ENCODE measurements around the gene PSMG3. TPM values are rescaled to one million over a fixed set of nuclear protein-coding genes. Genes with fewer than 3 reads are reported as not detected.

Gene PSMG3
- total and polyA plus RNA-seq, 2 donors (not counting 3 experiments of a cell fraction or from before 2014, with no cell fraction given), result 25.5 to 49.7 TPM

DNA sequence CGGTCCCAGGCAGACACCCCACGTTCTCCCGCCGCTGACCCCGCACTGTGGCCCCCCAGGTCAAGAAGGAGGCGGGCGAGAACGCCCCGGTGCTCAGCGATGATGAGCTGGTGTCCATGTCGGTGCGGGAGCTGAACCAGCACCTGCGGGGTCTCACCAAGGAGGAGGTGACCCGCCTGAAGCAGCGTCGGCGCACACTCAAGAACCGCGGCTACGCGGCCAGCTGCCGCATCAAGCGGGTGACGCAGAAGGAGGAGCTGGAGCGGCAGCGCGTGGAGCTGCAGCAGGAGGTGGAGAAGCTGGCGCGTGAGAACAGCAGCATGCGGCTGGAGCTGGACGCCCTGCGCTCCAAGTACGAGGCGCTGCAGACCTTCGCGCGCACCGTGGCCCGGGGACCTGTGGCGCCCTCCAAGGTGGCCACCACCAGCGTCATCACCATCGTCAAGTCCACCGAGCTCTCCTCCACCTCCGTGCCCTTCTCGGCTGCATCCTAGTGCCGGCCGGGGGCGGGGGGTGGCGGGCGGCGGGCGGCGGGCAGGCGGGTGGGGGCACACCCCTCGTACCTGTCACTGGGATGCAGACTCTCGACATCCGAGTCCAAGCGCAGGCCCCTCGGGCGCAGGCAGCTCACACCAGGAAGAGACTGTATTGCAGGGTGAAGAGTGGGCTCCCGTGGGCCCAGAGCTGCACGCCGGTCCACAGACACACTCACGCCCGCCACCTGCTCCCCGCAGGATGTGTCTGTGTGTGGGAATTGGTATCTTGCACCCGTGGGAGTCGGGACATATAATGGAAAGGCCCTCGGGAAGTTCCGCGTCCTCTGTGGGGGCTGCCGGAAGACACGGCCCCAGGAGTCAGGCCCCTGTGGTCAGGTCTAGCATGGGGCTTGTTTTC, 29.7 kb downstream of the PSMG3 start:
- Histone ChIP-seq H2AFZ (ENCODE audit: low read depth, low read length) (no peak overlapping the region), H3K36me3 (ENCODE audit: control insufficient read depth in 2 of 2, extremely low read depth in 1 of 2, insufficient read depth in 2 of 2, low read length in 2 of 2) (peaks cover 8 to 27% of the 10 kb centered on the region in 2 experiments), H3K9me3 (replicated peaks; ENCODE audit: control insufficient read depth, insufficient read depth, low read length) (no peaks in the 10 kb centered on the region), H3K9ac (replicated peaks; ENCODE audit: extremely low read depth, insufficient read depth, low read length) (no peak overlapping the region), H4K20me1 (replicated peaks; ENCODE audit: control insufficient read depth, extremely low read depth, insufficient read depth, low read length) (no peaks in the 10 kb centered on the region), H3K27me3 (ENCODE audit: control insufficient read depth in 2 of 2, insufficient read depth in 2 of 2, low read length in 2 of 2) (no peaks in the 10 kb centered on the region), H3K4me1 (ENCODE audit: control insufficient read depth, extremely low read depth, insufficient read depth, low read length) (peaks cover 30% of the 10 kb centered on the region), H3K4me3 (replicated peaks in 1 of 3; ENCODE audit: insufficient read depth in 1 of 3, low read depth in 1 of 3, low read length in 3 of 3) (no peak overlapping the region), H3K9me1 (replicated peaks; ENCODE audit: control insufficient read depth, extremely low read depth, insufficient read depth, low read length) (no peaks in the 10 kb centered on the region), H3K4me2 (ENCODE audit: insufficient read depth, low read length) (no peak overlapping the region), H3K27ac (ENCODE audit: insufficient read depth, low read depth, low read length) (no peak overlapping the region), H3K79me2 (ENCODE audit: control insufficient read depth, insufficient read depth, low read length) (peaks cover 33% of the 10 kb centered on the region)
- ChIA-PET POLR2A (no interaction called here), CTCF (interaction anchor here (1.5 kb wide), 1 partner anchor 8 kb away, joined by 3 read pairs; no protein-coding TSS in a partner anchor)
- dilution Hi-C loops (cut with MboI; ENCODE audit: extremely low pct_ligation_motif_present, low sequenced_read_pairs) (no loop called here), intact Hi-C loops (cut with micrococcal nuclease) (no loop called here)
- DNase-seq (ENCODE audit: low read depth, low spot score) (no peak), FAIRE-seq (no peak)
- TF ChIP-seq POLR2AphosphoS5 (IDR thresholded peaks at IDR 0.05; ENCODE audit: insufficient read depth, low read depth, low read length), result no peak
- TF ChIP-seq, protein P1, sequence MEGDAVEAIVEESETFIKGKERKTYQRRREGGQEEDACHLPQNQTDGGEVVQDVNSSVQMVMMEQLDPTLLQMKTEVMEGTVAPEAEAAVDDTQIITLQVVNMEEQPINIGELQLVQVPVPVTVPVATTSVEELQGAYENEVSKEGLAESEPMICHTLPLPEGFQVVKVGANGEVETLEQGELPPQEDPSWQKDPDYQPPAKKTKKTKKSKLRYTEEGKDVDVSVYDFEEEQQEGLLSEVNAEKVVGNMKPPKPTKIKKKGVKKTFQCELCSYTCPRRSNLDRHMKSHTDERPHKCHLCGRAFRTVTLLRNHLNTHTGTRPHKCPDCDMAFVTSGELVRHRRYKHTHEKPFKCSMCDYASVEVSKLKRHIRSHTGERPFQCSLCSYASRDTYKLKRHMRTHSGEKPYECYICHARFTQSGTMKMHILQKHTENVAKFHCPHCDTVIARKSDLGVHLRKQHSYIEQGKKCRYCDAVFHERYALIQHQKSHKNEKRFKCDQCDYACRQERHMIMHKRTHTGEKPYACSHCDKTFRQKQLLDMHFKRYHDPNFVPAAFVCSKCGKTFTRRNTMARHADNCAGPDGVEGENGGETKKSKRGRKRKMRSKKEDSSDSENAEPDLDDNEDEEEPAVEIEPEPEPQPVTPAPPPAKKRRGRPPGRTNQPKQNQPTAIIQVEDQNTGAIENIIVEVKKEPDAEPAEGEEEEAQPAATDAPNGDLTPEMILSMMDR (IDR thresholded peaks at IDR 0.05; ENCODE audit: extremely low read depth in 1 of 2, insufficient read depth in 1 of 2, low read depth in 1 of 2, low read length in 2 of 2), result no peak
- TF ChIP-seq JUN (IDR thresholded peaks at IDR 0.05; ENCODE audit: borderline replicate concordance, insufficient read depth, insufficient read length, low read depth), result no peak
- TF ChIP-seq MYC (IDR thresholded peaks at IDR 0.05; ENCODE audit: low read depth, low read length), result no peak
- TF ChIP-seq FOS (IDR thresholded peaks at IDR 0.05; ENCODE audit: borderline replicate concordance, insufficient read depth, low read length), result no peak
- TF ChIP-seq POLR2A (IDR thresholded peaks at IDR 0.05; ENCODE audit: low read depth, low read length), result no peak
- TF ChIP-seq MAX (IDR thresholded peaks at IDR 0.05; ENCODE audit: insufficient read depth, insufficient read length), result no peak
- no peak for TF ChIP-seq GATA2 (IDR thresholded peaks at IDR 0.05; ENCODE audit: insufficient read depth, insufficient read length, low read depth, low read length)
- no peak for TF ChIP-seq EZH2 (IDR thresholded peaks at IDR 0.05; ENCODE audit: borderline replicate concordance, low read depth, low read length, severe bottlenecking)
- no TSS peak for BruUV-seq (replicated peaks)
